Thymus (tissue), 11 donors: ENCODE measurements around the gene GNB1. TPM values are rescaled to one million over a fixed set of nuclear protein-coding genes. Genes with fewer than 3 reads are reported as not detected.

Source experiments
- DNase-seq, 9 donors: peaks; one replicate each; pipeline ENCODE4 v3.0.0-alpha.2; 2013; ENCODE audit warnings: low spot score in 9 of 9, low read depth in 6 of 9, missing footprints in 1 of 9
- H3K27ac ChIP-seq, 2 donors: one replicate each; pipeline ENCODE4 v1.5.1; 2013; ENCODE audit warnings: control low read depth in 1 of 2, low read depth in 1 of 2, low read length in 1 of 2, mild to moderate bottlenecking in 1 of 2, moderate library complexity in 1 of 2
- H3K27me3 ChIP-seq, 2 donors: one replicate each; pipeline ENCODE4 v1.5.1; 2013; ENCODE audit warnings: low read length in 1 of 2; ENCODE audit not compliant: control insufficient read depth in 2 of 2, insufficient read depth in 1 of 2
- H3K36me3 ChIP-seq, 2 donors: one replicate each; pipeline ENCODE4 v1.5.1; 2013; ENCODE audit warnings: low read length in 1 of 2, mild to moderate bottlenecking in 1 of 2, moderate library complexity in 1 of 2; ENCODE audit not compliant: control insufficient read depth in 2 of 2, insufficient read depth in 2 of 2
- H3K4me1 ChIP-seq, 2 donors: one replicate each; pipeline ENCODE4 v1.5.1; 2013; ENCODE audit warnings: low read length in 2 of 2; ENCODE audit not compliant: control insufficient read depth in 2 of 2, insufficient read depth in 2 of 2
- H3K4me3 ChIP-seq, 2 donors: one replicate each; pipeline ENCODE4 v1.5.1; 2013; ENCODE audit warnings: low read length in 2 of 2, control low read depth in 1 of 2, mild to moderate bottlenecking in 1 of 2
- H3K9me3 ChIP-seq, 2 donors: one replicate each; pipeline ENCODE4 v1.5.1; 2013; ENCODE audit warnings: low read length in 1 of 2, mild to moderate bottlenecking in 1 of 2; ENCODE audit not compliant: control insufficient read depth in 2 of 2, insufficient read depth in 1 of 2
- WGBS: extraction: QIAGEN DNeasy Blood & Tissue Kit; methylation state at CpG from one replicate; pipeline ENCODE4 v1.1.7; 2013; 5-methylcytosine and 5-hydroxymethylcytosine counted together
- polyA plus RNA-seq: library from polyadenylated mRNA; stranded (reverse); fragments of 200-250 nt; gene quantifications from one replicate; pipeline ENCODE4 v1.2.3, GENCODE V29; 2013
- total RNA-seq: library from RNA; stranded (reverse); fragments of 120-200 nt; gene quantifications from one replicate; pipeline ENCODE4 v1.2.4, GENCODE V29; 2013
- donor health status: healthy.

GNB1 gene
- total and polyA plus RNA-seq, 2 donors, result 45.1 to 123 TPM

GRCh38 chr1:1919304-1920056 is 28.6 kb upstream of the GNB1 start:
- no peaks in the 10 kb centered on the region for H3K36me3 ChIP-seq
- WGBS, result 13% methylated on average over 62 of the region's 62 CpGs
- H3K9me3 ChIP-seq, result peaks cover 0 to 2% of the 10 kb centered on the region in 2 donors
- H3K27me3 ChIP-seq, result peaks cover 3 to 18% of the 10 kb centered on the region in 2 donors
- peak overlapping the region; percentile 18 to 58 for H3K4me3 ChIP-seq
- peak; percentile 93 to 100 (median 99) for DNase-seq
- peaks cover 9 to 11% of the 10 kb centered on the region in 2 donors for H3K4me1 ChIP-seq
- H3K27ac ChIP-seq, result peak overlapping the region in 1 of 2 donors; percentile 37

GRCh38 chr1:1918901-1919303 is 28.0 kb upstream of the GNB1 start, which contains the start of gene TMEM52:
TMEM52 (minus strand) TSS chr1:1919279; CDS start chr1:1919265, 14 bp downstream.
- H3K36me3 ChIP-seq, result no peaks in the 10 kb centered on the region
- H3K4me1 ChIP-seq, result peaks cover 9 to 11% of the 10 kb centered on the region in 2 donors
- H3K27me3 ChIP-seq, result peaks cover 3 to 20% of the 10 kb centered on the region in 2 donors
- peak within 1 kb of the TSS; percentile 18 to 58 for H3K4me3 ChIP-seq
- WGBS, result under 1% methylated on average over 44 of the region's 44 CpGs
- peak in 1 of 9 donors; percentile 23 for DNase-seq
- peak within 1 kb of the TSS in 1 of 2 donors; percentile 37 for H3K27ac ChIP-seq
- H3K9me3 ChIP-seq, result peaks cover 0 to 2% of the 10 kb centered on the region in 2 donors

GRCh38 chr1:1917995-1918900 is 27.4 kb upstream of the GNB1 start:
- Histone ChIP-seq H3K4me1 (peaks cover 9 to 11% of the 10 kb centered on the region in 2 donors), H3K4me3 (peak overlapping the region in 1 of 2 donors; percentile 58), H3K9me3 (peaks cover 0 to 2% of the 10 kb centered on the region in 2 donors), H3K27ac (no peak overlapping the region), H3K36me3 (no peaks in the 10 kb centered on the region), H3K27me3 (peaks cover 3 to 20% of the 10 kb centered on the region in 2 donors)
- DNase-seq, result no peak
- WGBS, result 50% methylated on average over 46 of the region's 46 CpGs

- Histone ChIP-seq H3K27me3 (peaks cover 3 to 20% of the 10 kb centered on the region in 2 donors), H3K4me3 (no peak overlapping the region), H3K27ac (no peak overlapping the region), H3K9me3 (peaks cover 0 to 2% of the 10 kb centered on the region in 2 donors), H3K4me1 (peaks cover 9 to 11% of the 10 kb centered on the region in 2 donors), H3K36me3 (no peaks in the 10 kb centered on the region)
- WGBS, result 96% methylated on average over 14 of the region's 14 CpGs
- no peak for DNase-seq
Measured at GRCh38 chr1:1917304-1917976, 26.6 kb upstream of the GNB1 start.

- H3K36me3 ChIP-seq, result no peaks in the 10 kb centered on the region
- H3K27me3 ChIP-seq, result peaks cover 3 to 20% of the 10 kb centered on the region in 2 donors
- 95% methylated on average over 19 of the region's 19 CpGs for WGBS
- H3K9me3 ChIP-seq, result peaks cover 0 to 2% of the 10 kb centered on the region in 2 donors
- H3K4me1 ChIP-seq, result peaks cover 9 to 11% of the 10 kb centered on the region in 2 donors
- H3K27ac ChIP-seq, result no peak overlapping the region
- no peak for DNase-seq
- H3K4me3 ChIP-seq, result no peak overlapping the region
Measured at GRCh38 chr1:1916851-1917251, 26.0 kb upstream of the GNB1 start.

- DNase-seq, result no peak
- no peaks in the 10 kb centered on the region for H3K36me3 ChIP-seq
- WGBS, result 95% methylated on average over 23 of the region's 23 CpGs
- H3K27me3 ChIP-seq, result peaks cover 3 to 20% of the 10 kb centered on the region in 2 donors
- peaks cover 9 to 11% of the 10 kb centered on the region in 2 donors for H3K4me1 ChIP-seq
- peaks cover 0 to 2% of the 10 kb centered on the region in 2 donors for H3K9me3 ChIP-seq
- no peak overlapping the region for H3K4me3 ChIP-seq
- H3K27ac ChIP-seq, result no peak overlapping the region
Measured at GRCh38 chr1:1915911-1916840, 25.3 kb upstream of the GNB1 start.

- peaks cover 0 to 2% of the 10 kb centered on the region in 2 donors for H3K9me3 ChIP-seq
- peaks cover 10 to 11% of the 10 kb centered on the region in 2 donors for H3K4me1 ChIP-seq
- DNase-seq, result no peak
- 96% methylated on average over 15 of the region's 15 CpGs for WGBS
- H3K27me3 ChIP-seq, result peaks cover 3 to 20% of the 10 kb centered on the region in 2 donors
- no peak within 1 kb of the TSS for H3K27ac ChIP-seq
- H3K36me3 ChIP-seq, result no peaks in the 10 kb centered on the region
- no peak within 1 kb of the TSS for H3K4me3 ChIP-seq
Measured at GRCh38 chr1:1914971-1915692, 24.2 kb upstream of the GNB1 start, which contains the start of gene CALML6. CALML6 (plus strand) TSS chr1:1915260; CDS start chr1:1915281, 21 bp downstream.
